HG03095 (cell line): ENCODE results near the gene DOK1.
A peak's percentile ranks its signal among the peaks of the same experiment; 100 is the strongest.

Experiments used
- ATAC-seq: cut with Tn5 transposase; IDR thresholded peaks from one replicate; pipeline ENCODE4 v1.9.1; 2021; ENCODE audit warnings: moderate library complexity; ENCODE audit not compliant: unreplicated experiment

DOK1 gene

GRCh38 chr2:74525717-74526648 lies 28.5 kb upstream of the DOK1 start, which contains the start of gene DQX1:
Gene DQX1 (minus strand): TSS chr2:74526231. CDS start chr2:74525729, 502 bp downstream.
- no peak for ATAC-seq

- no peak for ATAC-seq
Observed at GRCh38 chr2:74526649-74527230, 27.8 kb upstream of the DOK1 start.

GRCh38 chr2:74527741-74528140 lies 26.8 kb upstream of the DOK1 start:
- no peak for ATAC-seq

DNA sequence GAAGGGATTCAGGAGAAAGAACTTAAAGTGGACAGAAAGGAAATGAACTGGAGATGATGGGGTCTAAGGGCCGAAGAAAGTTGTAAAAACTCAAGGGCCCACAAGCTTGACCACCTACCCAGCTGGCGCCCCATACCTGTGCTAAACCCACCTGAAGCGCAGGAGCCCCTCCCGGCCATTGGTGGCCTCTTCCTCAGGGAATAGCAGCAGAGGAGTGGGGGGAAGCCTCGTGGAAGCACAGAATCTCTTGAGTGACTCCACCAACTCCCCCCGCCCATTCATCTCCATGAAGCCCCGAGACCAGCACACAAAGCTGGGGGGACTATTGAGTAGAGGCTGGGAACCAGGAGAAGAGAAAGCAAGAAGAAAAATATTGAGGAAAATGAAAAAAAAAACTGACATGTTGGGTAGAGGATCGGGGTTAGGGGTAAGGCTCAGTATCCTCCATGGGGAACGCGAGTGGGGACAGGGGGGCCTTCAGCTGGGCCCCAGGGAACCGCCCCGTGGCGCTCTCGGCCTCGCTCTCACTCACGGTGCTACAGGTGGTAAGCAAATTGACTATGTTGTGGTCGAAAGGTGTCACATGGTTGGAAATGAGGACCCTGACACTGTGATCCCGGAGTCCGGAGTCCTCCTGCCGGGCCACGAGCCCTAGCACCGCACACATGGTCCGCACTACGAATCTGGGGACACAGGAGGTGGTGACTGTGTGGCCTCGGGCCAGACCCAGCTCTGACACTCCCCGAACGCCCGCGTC lies 25.7 kb upstream of the DOK1 start:
- ATAC-seq, result no peak

GRCh38 chr2:74529357-74530238 lies 24.9 kb upstream of the DOK1 start, which contains the start of the genes AUP1 and HTRA2:
Gene AUP1 (minus strand): TSS chr2:74529706. CDS start chr2:74529629, 77 bp downstream.
Gene HTRA2 (plus strand): TSS chr2:74529933. CDS start chr2:74530007, 74 bp downstream.
- peak; percentile 74 for ATAC-seq

GRCh38 chr2:74530239-74531187 lies 24.0 kb upstream of the DOK1 start:
- ATAC-seq, result peak; percentile 32

GRCh38 chr2:74531666-74532065 lies 22.9 kb upstream of the DOK1 start:
- no peak for ATAC-seq

- ATAC-seq, result no peak
Observed at GRCh38 chr2:74532222-74532621, 22.3 kb upstream of the DOK1 start.

GRCh38 chr2:74533464-74533863 lies 21.1 kb upstream of the DOK1 start:
- no peak for ATAC-seq

DNA sequence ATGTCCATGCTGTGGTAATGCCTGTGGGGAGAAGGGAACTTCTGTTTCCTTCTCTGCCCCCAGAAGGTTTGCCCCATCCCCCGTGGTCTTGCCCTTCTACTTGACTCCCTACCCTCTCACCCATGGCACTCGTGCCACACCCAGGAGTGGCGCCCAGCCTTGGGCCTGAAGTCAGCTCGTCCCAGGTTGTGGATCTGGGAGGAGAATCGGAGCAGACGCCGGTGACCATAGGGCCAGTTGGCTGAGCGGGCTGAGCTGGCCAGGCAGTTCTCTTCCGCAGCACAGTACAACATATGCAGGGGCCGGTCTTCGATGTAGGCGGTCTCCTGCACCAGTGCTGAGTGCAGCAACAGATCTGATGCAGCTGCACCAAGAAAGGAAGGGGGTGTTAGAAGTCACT lies 20.1 kb upstream of the DOK1 start:
- ATAC-seq, result no peak

- no peak for ATAC-seq
Observed at GRCh38 chr2:74535440-74535965, 19.0 kb upstream of the DOK1 start.

DNA sequence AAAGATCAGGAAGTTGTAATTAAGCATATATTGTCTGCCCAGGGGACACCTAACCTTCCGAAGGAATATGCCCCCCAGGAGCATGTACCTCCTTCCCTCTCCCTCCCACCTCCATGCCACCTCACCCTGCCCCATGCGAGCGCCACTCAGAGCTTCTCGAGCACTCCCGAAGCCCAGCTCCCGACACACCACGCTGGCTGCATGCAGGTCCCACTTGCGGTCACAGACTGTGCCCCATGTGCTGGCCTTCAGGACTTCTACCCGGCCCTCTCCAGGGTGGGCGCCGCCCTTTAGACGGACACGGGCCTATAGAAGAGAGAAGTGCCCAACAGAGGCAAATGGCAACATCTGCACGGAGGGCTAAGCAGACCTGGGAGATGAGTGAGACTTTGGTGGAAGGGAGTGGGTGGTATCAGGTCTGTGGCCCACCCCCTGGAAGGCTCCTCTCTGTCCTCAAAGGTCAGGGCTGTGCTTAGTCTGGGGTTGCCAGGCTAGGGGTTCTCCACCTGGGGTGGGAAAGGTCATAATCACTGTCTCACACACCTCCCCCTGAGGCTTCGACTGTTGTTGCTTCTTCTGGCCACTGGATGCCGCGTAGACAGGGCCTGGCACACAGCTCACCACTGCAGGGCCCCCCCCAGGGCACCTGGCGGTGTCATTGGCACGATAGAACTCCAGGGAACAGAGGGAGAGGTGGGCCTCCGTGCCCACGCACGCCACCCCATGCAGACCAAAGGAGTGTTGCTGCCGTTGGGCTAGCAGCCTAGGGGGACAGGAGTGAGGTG lies 18.2 kb upstream of the DOK1 start:
- ATAC-seq, result no peak

DNA sequence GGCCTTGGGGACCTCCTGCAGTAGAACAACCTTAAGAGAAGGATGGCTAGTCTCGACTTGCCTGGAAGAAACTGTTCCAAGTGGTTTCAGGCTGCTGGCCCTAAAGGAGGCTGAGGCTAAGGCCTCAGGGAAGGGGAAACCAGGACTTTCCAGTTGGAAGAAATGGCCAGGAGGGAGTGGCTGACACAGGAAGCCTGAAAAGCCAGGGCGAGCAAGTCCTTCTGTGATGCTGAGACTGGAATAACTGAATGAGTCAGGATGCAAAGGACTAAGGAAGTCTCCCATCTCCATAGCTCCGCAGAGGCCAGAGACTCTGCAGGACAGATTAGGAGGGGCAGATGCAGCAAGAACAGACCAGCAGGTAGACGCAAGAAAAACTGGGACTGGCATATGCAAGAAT lies 17.4 kb upstream of the DOK1 start:
- no peak for ATAC-seq

- ATAC-seq, result no peak
Observed at GRCh38 chr2:74538881-74539339, 15.6 kb upstream of the DOK1 start.

- no peak for ATAC-seq
Observed at GRCh38 chr2:74540291-74540690, 14.2 kb upstream of the DOK1 start.

DNA sequence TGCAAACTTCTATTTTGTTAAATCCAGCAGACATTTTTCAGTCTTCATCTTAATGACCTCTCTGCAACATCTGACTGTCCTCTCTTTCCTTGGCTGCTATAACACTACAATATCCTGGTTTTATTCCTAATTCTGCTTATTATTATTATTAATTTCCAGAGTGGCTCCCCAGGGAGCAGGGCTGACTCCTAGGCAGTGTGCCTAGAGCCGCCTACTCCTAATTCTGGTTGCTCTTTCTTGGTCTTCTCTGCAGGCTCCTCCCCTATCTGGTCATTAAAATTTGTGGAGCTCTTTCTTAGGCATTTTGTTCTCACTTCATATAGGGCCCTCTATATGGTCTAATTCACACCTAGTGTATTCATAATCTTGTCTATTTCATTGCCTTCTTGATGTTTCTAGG lies 11.5 kb upstream of the DOK1 start:
- no peak for ATAC-seq

GRCh38 chr2:74544634-74545033 lies 9.9 kb upstream of the DOK1 start:
- ATAC-seq, result no peak

GRCh38 chr2:74546004-74546403 lies 8.5 kb upstream of the DOK1 start:
- ATAC-seq, result no peak
